Ovary (tissue), 3 donors: ENCODE measurements around the gene CENPP.

Source experiments
- POLR2A ChIP-seq: fragments of 450-650 bp; IDR thresholded peaks from one replicate; pipeline ENCODE4 v1.6.1; 2017; ENCODE audit warnings: antibody characterized with exemption, mild to moderate bottlenecking, moderate library complexity
- TF ChIP-seq, protein P1 (sequence below), 3 donors: fragments of 450-650 bp in 2 of 3; fragments of 200-600 bp in 1 of 3; IDR thresholded peaks; one replicate each; pipeline versions ENCODE4 v1.5.1 to v1.8.0; 2016 to 2022; ENCODE audit warnings: antibody characterized with exemption in 3 of 3, mild to moderate bottlenecking in 1 of 3
- donor health status: DM: no; HTN: no; CAD: no.

DNA sequence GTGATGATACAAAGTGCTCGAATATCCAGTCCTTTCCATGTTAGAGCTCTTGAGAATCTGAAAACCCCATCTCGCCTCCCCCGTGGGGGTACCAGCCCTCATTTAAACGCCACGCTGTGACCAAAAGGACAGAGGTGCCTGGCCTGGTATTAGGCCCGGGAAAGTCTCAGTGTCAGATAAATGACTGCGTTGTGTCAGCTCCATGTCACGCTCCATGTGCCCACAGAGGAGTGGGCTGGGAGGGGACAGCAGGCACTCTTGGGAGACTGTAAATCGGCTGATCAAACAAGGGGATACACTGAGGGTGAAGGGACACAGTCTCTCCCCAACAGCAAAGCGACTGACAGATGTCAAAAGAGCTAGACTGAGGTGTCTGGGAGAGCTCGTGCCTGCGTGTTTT lies 275.7 kb downstream of the CENPP start:
- TF ChIP-seq POLR2A: no peak
- TF ChIP-seq, protein P1, sequence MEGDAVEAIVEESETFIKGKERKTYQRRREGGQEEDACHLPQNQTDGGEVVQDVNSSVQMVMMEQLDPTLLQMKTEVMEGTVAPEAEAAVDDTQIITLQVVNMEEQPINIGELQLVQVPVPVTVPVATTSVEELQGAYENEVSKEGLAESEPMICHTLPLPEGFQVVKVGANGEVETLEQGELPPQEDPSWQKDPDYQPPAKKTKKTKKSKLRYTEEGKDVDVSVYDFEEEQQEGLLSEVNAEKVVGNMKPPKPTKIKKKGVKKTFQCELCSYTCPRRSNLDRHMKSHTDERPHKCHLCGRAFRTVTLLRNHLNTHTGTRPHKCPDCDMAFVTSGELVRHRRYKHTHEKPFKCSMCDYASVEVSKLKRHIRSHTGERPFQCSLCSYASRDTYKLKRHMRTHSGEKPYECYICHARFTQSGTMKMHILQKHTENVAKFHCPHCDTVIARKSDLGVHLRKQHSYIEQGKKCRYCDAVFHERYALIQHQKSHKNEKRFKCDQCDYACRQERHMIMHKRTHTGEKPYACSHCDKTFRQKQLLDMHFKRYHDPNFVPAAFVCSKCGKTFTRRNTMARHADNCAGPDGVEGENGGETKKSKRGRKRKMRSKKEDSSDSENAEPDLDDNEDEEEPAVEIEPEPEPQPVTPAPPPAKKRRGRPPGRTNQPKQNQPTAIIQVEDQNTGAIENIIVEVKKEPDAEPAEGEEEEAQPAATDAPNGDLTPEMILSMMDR (IDR thresholded peaks at IDR 0.05): no peak
